ENCODE data around the gene MYOM3. TPM values are rescaled to one million over a fixed set of nuclear protein-coding genes. Genes with fewer than 3 reads are reported as not detected.

MYOM3 gene
- total and polyA plus RNA-seq, 2 of the 4 experiments (the other 2 are of a cell fraction) = 0.03 TPM; not detected in 1

- H3K18ac ChIP-seq (ENCODE audit: low read depth, low read length) = no peak overlapping the region
- H2AK9ac ChIP-seq (replicated peaks; ENCODE audit: low read depth, low read length, poor library complexity) = no peak overlapping the region
- ChIA-PET CTCF (no interaction called here), POLR2A (ENCODE audit: unreplicated experiment) (no interaction called here)
- no peaks in the 10 kb centered on the region for H3K9me1 ChIP-seq (ENCODE audit: insufficient read depth, low read length)
- H3K23ac ChIP-seq (ENCODE audit: low read depth, low read length) = no peak overlapping the region
- H3K79me1 ChIP-seq (ENCODE audit: low read depth in 1 of 2, low read length in 2 of 2) = no peaks in the 10 kb centered on the region
- H2AK5ac ChIP-seq (ENCODE audit: low read depth, low read length) = no peak overlapping the region
- H3K9ac ChIP-seq (ENCODE audit: low read depth, low read length) = no peak overlapping the region
- no peak overlapping the region for H2BK120ac ChIP-seq (ENCODE audit: low read depth, low read length)
- no peak overlapping the region for H4K8ac ChIP-seq (ENCODE audit: low read depth in 2 of 2, low read length in 2 of 2)
- in situ Hi-C loops (cut with MboI; ENCODE audit: low sequenced_read_pairs) = no loop called here
- H3K4me2 ChIP-seq (ENCODE audit: low read depth, low read length) = no peak overlapping the region
- WGBS, 2 experiments (ENCODE audit: extremely low coverage in 2 of 2, insufficient read length in 1 of 2) = 47% methylated on average over 3 of the region's 6 CpGs; no CpG with 5 or more reads in 1 of the 2 experiments
- no peak overlapping the region for H4K5ac ChIP-seq (ENCODE audit: low read depth, low read length)
- no peak for DNase-seq
- no TSS peak for BruUV-seq (replicated peaks)
- H2BK20ac ChIP-seq (ENCODE audit: low read depth, low read length) = no peak overlapping the region
- peaks cover 2% of the 10 kb centered on the region; the same call in 1 of the 2 replicates for H3K4me1 ChIP-seq (ENCODE audit: control insufficient read depth, insufficient read depth, low read length)
- H4K91ac ChIP-seq (ENCODE audit: insufficient read depth, low read depth, low read length) = no peak overlapping the region
- H3K56ac ChIP-seq (ENCODE audit: extremely low read depth, insufficient read depth, low read length) = no peak overlapping the region
- no peak for ATAC-seq (ENCODE audit: low read depth)
- H3K27ac ChIP-seq (ENCODE audit: insufficient read depth, low read length) = no peak overlapping the region
- no peak overlapping the region for H3K14ac ChIP-seq (replicated peaks; ENCODE audit: low read depth, low read length)
- intact Hi-C loops (cut with micrococcal nuclease) = no loop called here
- no peaks in the 10 kb centered on the region for H3K9me3 ChIP-seq (ENCODE audit: control insufficient read depth, insufficient read depth, low read length)
- dilution Hi-C loops (cut with HindIII; ENCODE audit: low sequenced_read_pairs, unreplicated experiment) = no loop called here
- H3K27me3 ChIP-seq (ENCODE audit: control insufficient read depth, insufficient read depth, low read length) = peaks cover 40% of the 10 kb centered on the region
- H3K36me3 ChIP-seq (ENCODE audit: control insufficient read depth, insufficient read depth, low read length) = no peaks in the 10 kb centered on the region
- no peak overlapping the region for H2BK5ac ChIP-seq (ENCODE audit: low read depth, low read length, poor library complexity, severe bottlenecking)
- no peak overlapping the region for H2AFZ ChIP-seq (replicated peaks; ENCODE audit: low read length, poor library complexity)
- no peaks in the 10 kb centered on the region for H4K20me1 ChIP-seq (ENCODE audit: insufficient read depth, low read length)
- no peak overlapping the region for H3K4me3 ChIP-seq (ENCODE audit: insufficient read depth, low read depth, low read length)
- no peak overlapping the region for H2BK15ac ChIP-seq (ENCODE audit: low read depth, low read length)
- TF ChIP-seq CHD1 (IDR thresholded peaks at IDR 0.05; ENCODE audit: low read depth, low read length) = no peak
- TF ChIP-seq MAFK (IDR thresholded peaks at IDR 0.05; ENCODE audit: low read depth, low read length) = no peak
- TF ChIP-seq ELK1 (IDR thresholded peaks at IDR 0.05; ENCODE audit: borderline replicate concordance, low read depth, low read length) = no peak
- no peak for TF ChIP-seq SMC3 (IDR thresholded peaks at IDR 0.05; ENCODE audit: low read depth, low read length)
- TF ChIP-seq NFE2L2 (IDR thresholded peaks at IDR 0.05; ENCODE audit: low read depth, low read length) = no peak
- no peak for TF ChIP-seq RCOR1 (IDR thresholded peaks at IDR 0.05; ENCODE audit: insufficient replicate concordance, low read length)
- TF ChIP-seq MAZ (IDR thresholded peaks at IDR 0.05; ENCODE audit: borderline replicate concordance, low read depth, low read length) = no peak
- no peak for TF ChIP-seq RAD21 (IDR thresholded peaks at IDR 0.05; ENCODE audit: low read length)
- TF ChIP-seq MXI1 (IDR thresholded peaks at IDR 0.05; ENCODE audit: borderline replicate concordance, low read depth, low read length) = no peak
- TF ChIP-seq RFX5 (IDR thresholded peaks at IDR 0.05; ENCODE audit: low read depth, low read length) = no peak
- TF ChIP-seq BHLHE40 (IDR thresholded peaks at IDR 0.05; ENCODE audit: low read depth, low read length) = no peak
- no peak for TF ChIP-seq CEBPB (IDR thresholded peaks at IDR 0.05; ENCODE audit: low read depth, low read length)
- TF ChIP-seq POLR2A (IDR thresholded peaks at IDR 0.05; ENCODE audit: low read depth, low read length) = no peak
- H3K4ac ChIP-seq (ENCODE audit: low read depth, low read length) = no peak overlapping the region
Measured at GRCh38 chr1:24123611-24124010, 11.7 kb upstream of the MYOM3 start.
